Activated CD8-positive, alpha-beta T cell treated with anti-CD3 and anti-CD28 coated beads, Interleukin-2, amount 10 ng/mL, durations not matched to agents 7 days and 5 days (primary cell): ENCODE results near the gene LY86. TPM values are rescaled to one million over a fixed set of nuclear protein-coding genes. Genes with fewer than 3 reads are reported as not detected.

ENCODE experiments used
- ATAC-seq: fragments of 150-1000 bp; cut with Tn5 transposase; one replicate; pipeline ENCODE4 v1.10.0; 2021; ENCODE audit warnings: moderate library complexity
- CTCF ChIA-PET: fragments of 350-600 bp; sonication (Branson Sonifier 250); formaldehyde crosslinking; loops from one replicate; lab custom pipeline; 2021; ENCODE audit warnings: antibody characterized with exemption; lab: Charles Lee
- POLR2A ChIA-PET: fragments of 350-600 bp; sonication (Branson Sonifier 250); formaldehyde crosslinking; loops from one replicate; lab custom pipeline; 2021; ENCODE audit warnings: antibody characterized with exemption; lab: Charles Lee
- DNase-seq: peaks from one replicate; pipeline ENCODE4 v3.0.0-alpha.2; 2020
- H3K27ac Mint-ChIP-seq: one replicate; pipeline ENCODE4 v1.8.0; 2021; ENCODE audit warnings: mild to moderate bottlenecking, mixed read lengths
- H3K27me3 Mint-ChIP-seq: one replicate; pipeline ENCODE4 v1.8.0; 2021; ENCODE audit warnings: low read depth, mixed read lengths
- H3K36me3 Mint-ChIP-seq: one replicate; pipeline ENCODE4 v1.8.0; 2021; ENCODE audit warnings: low read depth, mixed read lengths
- H3K4me1 Mint-ChIP-seq: one replicate; pipeline ENCODE4 v1.8.0; 2021; ENCODE audit warnings: low read depth, mixed read lengths
- H3K4me3 Mint-ChIP-seq: one replicate; pipeline ENCODE4 v1.8.0; 2021; ENCODE audit warnings: mild to moderate bottlenecking, mixed read lengths
- H3K9me3 Mint-ChIP-seq: one replicate; pipeline ENCODE4 v1.8.0; 2022; ENCODE audit warnings: mixed read lengths; ENCODE audit not compliant: insufficient read depth
- total RNA-seq, 2 experiments: library from RNA; stranded (reverse); gene quantifications; one replicate each; pipeline ENCODE4 v1.2.3, GENCODE V29; 2021

Gene LY86
- total RNA-seq, 2 experiments from 2014 or later = 1.9 to 2.9 TPM

DNA sequence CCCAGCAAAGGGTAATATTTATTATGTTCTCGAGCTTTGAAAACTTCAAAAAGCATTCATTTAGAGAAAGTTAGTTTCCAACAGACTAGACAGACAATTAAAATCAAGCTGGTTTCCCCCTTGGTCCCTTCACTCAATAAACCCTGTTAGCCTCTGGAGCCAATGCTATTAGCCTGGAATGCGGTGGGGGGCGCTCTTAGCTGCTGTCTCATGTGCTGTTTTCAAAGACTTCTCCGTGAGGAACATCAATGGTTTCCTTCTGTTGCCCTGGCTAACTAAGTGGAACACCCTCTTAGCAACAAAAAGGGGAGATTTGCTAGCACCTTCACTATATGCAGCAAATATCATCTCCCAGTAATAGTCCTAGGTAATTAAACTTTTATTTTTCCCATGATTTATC is 86.4 kb downstream of the LY86 start:
- H3K9me3 Mint-ChIP-seq = no peaks in the 10 kb centered on the region
- CTCF ChIA-PET = interaction anchor here (0.7 to 4.6 kb wide), 10 partner anchors 9 to 563 kb away, joined by 3 to 32 read pairs (median 4); no protein-coding TSS in a partner anchor
- H3K36me3 Mint-ChIP-seq = peaks cover 10% of the 10 kb centered on the region
- DNase-seq = no peak
- no peak overlapping the region for H3K27ac Mint-ChIP-seq
- H3K4me3 Mint-ChIP-seq = no peak overlapping the region
- H3K27me3 Mint-ChIP-seq = peaks cover 8% of the 10 kb centered on the region
- peaks cover 30% of the 10 kb centered on the region for H3K4me1 Mint-ChIP-seq
- no peak for ATAC-seq
- POLR2A ChIA-PET = no interaction called here

DNA sequence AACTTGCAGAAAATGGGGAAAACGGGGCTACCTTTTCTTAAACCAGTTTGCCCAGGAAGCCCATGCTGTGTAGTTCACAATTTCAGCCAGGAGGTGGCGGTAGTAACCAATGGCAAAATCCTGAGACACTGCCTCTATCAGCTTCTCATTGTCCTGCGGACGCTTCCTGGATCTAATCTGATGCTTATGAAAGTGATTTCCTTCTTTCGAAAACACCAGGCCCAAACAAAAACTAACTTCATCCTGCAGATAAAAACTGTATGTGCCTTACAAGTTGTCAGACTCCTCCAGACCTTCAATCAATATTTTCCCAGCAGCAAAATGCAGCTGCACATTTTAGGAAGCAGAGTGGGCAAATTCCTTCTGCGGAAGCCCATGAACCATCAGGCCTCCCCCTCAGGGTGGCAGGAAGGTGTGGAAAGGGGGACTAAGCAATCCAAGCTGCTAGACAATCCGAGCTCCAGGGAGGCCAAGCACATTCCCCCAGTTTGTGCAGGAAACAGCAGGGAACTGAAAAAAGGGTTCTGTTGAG is 88.5 kb downstream of the LY86 start:
- CTCF ChIA-PET = interaction anchor here (0.6 to 4.6 kb wide), 44 partner anchors 9 to 717 kb away, joined by 3 to 32 read pairs (median 4); no protein-coding TSS in a partner anchor
- H3K4me1 Mint-ChIP-seq = peaks cover 30% of the 10 kb centered on the region
- peak overlapping the region; percentile 67 for H3K27ac Mint-ChIP-seq
- POLR2A ChIA-PET = no interaction called here
- peak; percentile 86 for ATAC-seq
- no peaks in the 10 kb centered on the region for H3K36me3 Mint-ChIP-seq
- H3K9me3 Mint-ChIP-seq = no peaks in the 10 kb centered on the region
- no peaks in the 10 kb centered on the region for H3K27me3 Mint-ChIP-seq
- DNase-seq = peak; percentile 89
- no peak overlapping the region for H3K4me3 Mint-ChIP-seq

DNA sequence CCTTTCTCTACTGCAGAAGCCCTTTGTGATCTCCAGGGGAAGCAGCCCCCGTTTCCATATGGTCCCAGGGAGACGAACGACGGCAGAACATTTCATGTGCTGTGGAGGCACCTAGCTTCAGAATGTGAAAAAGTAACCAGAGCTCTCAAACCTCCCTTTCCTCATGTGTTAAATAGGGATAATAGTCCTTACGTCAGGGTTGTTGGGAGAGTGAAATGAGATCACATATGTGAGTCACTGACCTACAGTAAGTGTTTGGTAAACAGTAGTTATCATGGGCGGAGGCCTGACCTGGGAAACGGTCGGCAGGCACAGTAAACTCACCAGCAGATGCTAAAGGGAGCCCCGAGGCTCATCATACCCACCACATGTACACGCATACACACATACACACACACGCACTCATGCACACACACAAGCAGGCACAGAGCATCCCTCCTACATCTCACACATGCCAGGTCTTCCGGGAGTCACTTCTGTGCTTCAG is 89.7 kb downstream of the LY86 start:
- Mint-ChIP-seq H3K4me3 (no peak overlapping the region), H3K36me3 (peaks cover 2% of the 10 kb centered on the region), H3K27ac (no peak overlapping the region)

DNA sequence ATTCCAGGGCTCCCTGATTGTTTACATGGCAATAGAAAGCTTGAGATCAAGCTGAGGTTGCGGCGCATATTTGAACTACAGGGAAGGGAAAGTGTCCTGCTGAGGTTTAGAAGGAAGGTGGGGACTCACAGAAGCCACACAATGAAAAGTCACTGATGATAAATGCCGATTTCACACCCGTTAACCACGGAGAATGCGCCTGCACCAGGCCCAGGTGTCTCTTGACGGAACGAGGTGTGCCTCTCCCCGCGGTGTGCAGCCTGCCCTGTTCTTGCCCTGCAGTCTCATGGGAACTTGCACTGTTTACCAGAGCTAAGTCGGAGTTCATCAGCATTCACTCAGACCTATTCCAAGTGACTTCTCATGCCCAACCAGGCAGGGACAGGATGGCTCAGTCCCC is 90.3 kb downstream of the LY86 start:
- ChIA-PET CTCF (interaction anchor here (0.8 kb wide), 1 partner anchor 18 kb away, joined by 3 read pairs; no protein-coding TSS in a partner anchor), POLR2A (no interaction called here)
- ATAC-seq (no peak), DNase-seq (no peak)
- Mint-ChIP-seq H3K27ac (no peak overlapping the region), H3K4me1 (peaks cover 48% of the 10 kb centered on the region), H3K27me3 (peaks cover 4% of the 10 kb centered on the region), H3K36me3 (peaks cover 2% of the 10 kb centered on the region), H3K9me3 (no peaks in the 10 kb centered on the region), H3K4me3 (no peak overlapping the region)

More for the DNA sequence above, 89.7 kb downstream of the LY86 start:
- Mint-ChIP-seq H3K27me3 (peaks cover 3% of the 10 kb centered on the region), H3K4me1 (peaks cover 42% of the 10 kb centered on the region), H3K9me3 (no peaks in the 10 kb centered on the region)
- CTCF ChIA-PET = interaction anchor here (1.1 to 4.6 kb wide), 6 partner anchors 14 to 131 kb away, joined by 3 to 26 read pairs (median 10); no protein-coding TSS in a partner anchor
- no peak for ATAC-seq
- DNase-seq = no peak
- POLR2A ChIA-PET = no interaction called here

DNA sequence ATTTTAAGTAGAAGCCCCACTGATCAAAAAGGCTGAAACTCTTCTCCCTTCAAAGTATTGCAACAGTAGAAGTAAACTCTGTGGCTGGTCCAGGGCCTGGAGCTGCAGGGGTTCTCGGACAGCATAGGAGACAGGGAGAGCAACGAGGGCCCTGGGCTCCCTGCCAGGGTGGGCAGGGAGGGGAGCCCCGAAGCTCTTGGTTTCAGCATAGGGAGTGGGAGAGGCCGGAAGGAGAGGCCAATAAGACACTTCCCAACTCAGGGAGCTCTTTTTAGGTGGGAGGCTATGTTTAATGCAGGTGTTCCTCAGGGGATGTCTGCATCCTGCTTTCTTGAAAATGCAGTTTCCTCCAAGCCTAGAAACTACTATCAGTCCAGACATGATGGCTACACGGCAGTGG is 91.1 kb downstream of the LY86 start:
- ATAC-seq = no peak
- Mint-ChIP-seq H3K4me1 (peaks cover 56% of the 10 kb centered on the region), H3K9me3 (no peaks in the 10 kb centered on the region), H3K27ac (no peak overlapping the region), H3K36me3 (peaks cover 2% of the 10 kb centered on the region), H3K4me3 (no peak overlapping the region), H3K27me3 (peaks cover 4% of the 10 kb centered on the region)
- POLR2A ChIA-PET = interaction anchor here (0.5 kb wide), 1 partner anchor 471 kb away, joined by 3 read pairs; no protein-coding TSS in a partner anchor
- CTCF ChIA-PET = no interaction called here
- DNase-seq = no peak

DNA sequence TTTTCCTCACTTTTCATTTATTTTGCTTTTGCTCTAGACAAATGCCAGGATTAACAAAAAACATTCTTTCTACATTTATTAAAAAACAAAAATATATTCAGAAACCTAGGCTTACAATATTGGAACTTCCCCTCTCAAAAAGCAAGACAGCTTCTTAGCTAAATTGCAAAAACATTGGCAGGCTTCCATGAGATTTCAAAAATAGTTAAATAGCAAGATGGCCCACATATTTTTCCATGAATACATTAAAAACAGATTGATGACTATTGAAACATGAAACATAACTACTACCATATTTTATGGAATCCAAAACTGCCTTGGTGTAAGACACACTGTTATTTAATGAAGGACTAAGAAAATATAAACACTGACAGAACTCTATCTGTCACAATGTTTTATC is 92.0 kb downstream of the LY86 start:
- H3K27ac Mint-ChIP-seq = no peak overlapping the region
- peaks cover 2% of the 10 kb centered on the region for H3K36me3 Mint-ChIP-seq
- ChIA-PET CTCF (interaction anchor here (0.9 to 2.5 kb wide), 3 partner anchors 16 to 563 kb away, joined by 4 to 16 read pairs (median 4); no protein-coding TSS in a partner anchor), POLR2A (interaction anchor here (0.7 kb wide), 1 partner anchor 125 kb away, joined by 3 read pairs; no protein-coding TSS in a partner anchor)
- DNase-seq (no peak), ATAC-seq (no peak)
- H3K9me3 Mint-ChIP-seq = no peaks in the 10 kb centered on the region
- peaks cover 4% of the 10 kb centered on the region for H3K27me3 Mint-ChIP-seq
- peaks cover 63% of the 10 kb centered on the region for H3K4me1 Mint-ChIP-seq
- no peak overlapping the region for H3K4me3 Mint-ChIP-seq

DNA sequence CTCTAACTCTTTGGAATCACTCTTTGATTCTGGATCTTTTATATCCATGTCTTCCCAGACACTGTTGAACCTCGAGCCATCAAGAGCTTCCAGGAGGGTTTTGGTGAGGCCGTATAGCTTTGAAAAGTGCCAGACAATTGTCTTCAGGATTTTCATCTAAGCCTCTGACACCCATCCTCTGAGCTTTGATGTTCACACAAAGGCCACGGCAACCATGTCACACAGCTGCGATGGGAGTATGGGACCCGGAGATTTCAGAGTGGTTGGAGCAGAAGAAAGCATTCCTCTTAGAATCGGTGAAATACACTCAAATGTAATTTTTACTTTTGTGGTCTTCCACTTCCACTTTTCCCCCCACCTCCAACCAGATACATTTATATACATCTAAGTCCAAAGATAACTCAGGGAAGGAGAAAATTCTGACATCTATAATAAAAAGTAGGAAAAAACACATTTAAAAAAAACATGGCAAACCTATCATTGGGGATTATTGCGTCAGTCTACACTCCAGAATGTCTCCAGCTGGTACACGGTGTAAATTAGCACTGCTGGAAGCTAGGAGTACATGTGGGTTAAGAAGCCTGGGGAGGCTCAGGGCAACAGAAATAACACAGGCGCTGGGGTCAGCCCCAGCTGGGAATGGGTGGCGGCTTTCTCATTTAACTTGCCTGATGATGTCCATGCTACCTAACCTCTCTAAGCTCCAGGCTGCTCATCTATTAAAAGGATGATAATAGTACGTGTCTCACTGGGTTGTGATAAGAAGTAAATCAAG is 92.7 kb downstream of the LY86 start:
- POLR2A ChIA-PET = no interaction called here
- peaks cover 4% of the 10 kb centered on the region for H3K27me3 Mint-ChIP-seq

DNA sequence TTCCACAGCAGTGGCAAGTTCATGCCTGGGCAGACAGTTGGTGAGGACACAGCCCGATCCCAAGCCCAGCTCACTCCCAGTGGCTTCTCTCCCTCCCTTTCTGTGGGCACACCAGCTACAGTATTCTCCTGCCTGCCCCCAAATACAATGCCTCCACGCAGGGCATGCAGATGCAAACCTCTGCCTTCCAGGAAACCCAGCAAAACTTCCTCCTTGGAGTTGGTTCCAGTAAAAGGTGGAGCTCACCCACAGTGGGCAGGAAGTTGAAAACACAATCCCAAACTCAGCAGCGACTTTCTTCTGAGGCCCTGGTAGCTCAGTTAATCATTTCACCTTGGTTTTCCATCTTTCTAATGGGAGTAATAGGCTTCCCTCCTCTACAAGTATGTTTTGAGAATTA is 93.7 kb downstream of the LY86 start:
- peaks cover 2% of the 10 kb centered on the region for H3K36me3 Mint-ChIP-seq
- ChIA-PET CTCF (interaction anchor here (1.2 to 2.5 kb wide), 4 partner anchors 13 to 126 kb away, joined by 3 to 16 read pairs (median 5); no protein-coding TSS in a partner anchor), POLR2A (no interaction called here)

More for the DNA sequence above, 92.7 kb downstream of the LY86 start:
- DNase-seq (no peak), ATAC-seq (no peak)
- no peaks in the 10 kb centered on the region for H3K9me3 Mint-ChIP-seq
- H3K4me3 Mint-ChIP-seq = no peak overlapping the region
- no peak overlapping the region for H3K27ac Mint-ChIP-seq
- CTCF ChIA-PET = interaction anchor here (1.0 to 2.5 kb wide), 5 partner anchors 12 to 125 kb away, joined by 3 to 16 read pairs (median 4); no protein-coding TSS in a partner anchor
- H3K4me1 Mint-ChIP-seq = peaks cover 63% of the 10 kb centered on the region
- peaks cover 2% of the 10 kb centered on the region for H3K36me3 Mint-ChIP-seq

DNA sequence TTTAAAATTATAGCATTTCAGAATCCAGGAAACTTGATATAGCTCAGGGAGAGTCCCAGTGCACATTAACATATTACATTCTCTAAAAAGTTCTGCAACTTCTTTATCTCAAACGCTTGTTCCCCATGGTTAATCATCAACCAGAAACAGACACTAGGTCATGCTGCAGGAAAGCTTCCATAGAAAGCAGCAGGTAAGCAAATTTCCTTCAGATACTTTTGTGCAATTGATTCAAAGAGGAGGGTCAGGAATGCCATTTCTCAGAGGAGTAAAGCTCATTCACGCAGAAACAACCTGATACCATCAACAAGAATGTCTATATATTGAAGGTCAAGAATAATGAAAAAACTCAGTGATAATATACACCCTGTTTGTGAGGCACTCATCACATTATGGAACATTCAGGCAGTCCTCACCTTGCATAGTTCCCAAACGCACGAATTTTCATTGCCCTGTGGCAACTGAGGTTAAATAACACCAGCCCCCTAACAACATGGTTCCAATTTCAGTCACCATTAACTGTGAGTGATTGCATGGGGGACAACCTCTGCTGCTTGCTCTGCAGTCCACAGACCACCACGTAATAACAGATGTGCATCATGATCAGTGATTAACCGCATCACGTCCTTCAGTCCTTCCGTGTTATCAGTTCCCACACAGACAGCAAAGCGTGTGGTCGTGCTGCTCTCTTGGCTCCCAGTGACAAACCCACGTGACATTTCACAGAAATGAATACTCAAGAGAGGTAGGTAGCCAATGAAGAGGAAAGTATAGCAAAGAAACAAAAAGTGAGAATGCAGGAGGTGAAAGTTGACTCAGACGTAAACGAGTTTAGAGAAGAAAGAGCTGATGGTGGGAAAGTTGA is 95.7 kb downstream of the LY86 start:
- Mint-ChIP-seq H3K4me1 (peaks cover 70% of the 10 kb centered on the region), H3K9me3 (no peaks in the 10 kb centered on the region), H3K27ac (peak overlapping the region; percentile 68), H3K27me3 (peaks cover 4% of the 10 kb centered on the region), H3K36me3 (peaks cover 2% of the 10 kb centered on the region), H3K4me3 (peak overlapping the region; percentile 17)
- peak; percentile 46 for DNase-seq
- peak; percentile 66 for ATAC-seq
- ChIA-PET POLR2A (interaction anchor here (0.6 to 0.7 kb wide), 3 partner anchors 43 to 745 kb away, joined by 3 to 7 read pairs (median 3); no protein-coding TSS in a partner anchor), CTCF (interaction anchor here (0.7 to 1.3 kb wide), 3 partner anchors 9 to 137 kb away, joined by 3 to 4 read pairs (median 3); no protein-coding TSS in a partner anchor)

More for the DNA sequence above, 93.7 kb downstream of the LY86 start:
- no peak overlapping the region for H3K4me3 Mint-ChIP-seq
- H3K4me1 Mint-ChIP-seq = peaks cover 59% of the 10 kb centered on the region
- peaks cover 4% of the 10 kb centered on the region for H3K27me3 Mint-ChIP-seq
- no peaks in the 10 kb centered on the region for H3K9me3 Mint-ChIP-seq
- ATAC-seq (no peak), DNase-seq (no peak)
- no peak overlapping the region for H3K27ac Mint-ChIP-seq

DNA sequence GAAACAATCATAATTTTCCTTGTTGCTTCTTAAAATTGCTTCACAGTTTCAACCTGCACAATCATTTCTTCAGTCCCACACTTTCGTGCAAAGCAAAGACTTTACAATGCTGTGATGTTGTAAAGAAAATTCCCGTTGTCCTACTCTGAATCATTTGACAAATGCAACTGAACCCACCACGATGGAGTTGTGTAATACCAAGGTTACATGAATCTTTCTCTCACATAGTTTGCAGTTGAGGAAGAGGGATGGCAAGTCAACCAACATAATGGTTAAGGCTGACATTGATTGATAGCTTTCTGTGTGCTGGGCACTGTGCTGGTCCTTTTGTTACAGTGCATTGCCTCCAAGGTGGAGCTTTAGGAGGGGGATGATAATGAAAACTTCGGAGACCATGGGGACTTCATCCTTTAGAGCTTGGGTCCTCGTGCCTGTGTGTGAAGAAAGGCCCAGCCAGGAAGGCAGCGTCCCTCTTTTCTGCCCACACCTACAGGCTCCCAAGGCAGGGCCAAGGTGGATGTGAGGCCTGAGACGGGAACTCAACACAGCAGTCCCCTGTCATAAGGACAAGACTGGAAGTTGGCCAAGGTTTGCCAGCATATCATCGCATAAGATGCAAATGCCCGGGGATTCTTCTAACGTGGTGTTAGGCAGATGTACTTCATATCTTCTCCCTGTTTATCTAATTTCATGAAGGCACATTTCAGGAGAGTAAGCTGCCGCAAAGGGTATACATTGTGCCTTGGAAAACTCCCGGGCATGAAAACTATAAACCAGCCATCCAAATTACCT is 96.9 kb downstream of the LY86 start:
- DNase-seq (no peak), ATAC-seq (no peak)
- CTCF ChIA-PET = interaction anchor here (0.7 to 1.4 kb wide), 2 partner anchors 11 kb away, joined by 3 to 4 read pairs; no protein-coding TSS in a partner anchor
- Mint-ChIP-seq H3K27ac (no peak overlapping the region), H3K4me1 (peaks cover 76% of the 10 kb centered on the region), H3K9me3 (no peaks in the 10 kb centered on the region), H3K4me3 (no peak overlapping the region), H3K27me3 (peaks cover 4% of the 10 kb centered on the region), H3K36me3 (peaks cover 2% of the 10 kb centered on the region)
- POLR2A ChIA-PET = interaction anchor here (0.7 to 0.8 kb wide), 2 partner anchors 26 to 362 kb away, joined by 3 to 4 read pairs; no protein-coding TSS in a partner anchor
